Measurements from ENCODE around the gene TRIM17. TPM values are rescaled to one million over a fixed set of nuclear protein-coding genes. Genes with fewer than 3 reads are reported as not detected.

TRIM17 gene
- total and polyA plus RNA-seq, 2 donors from 2014 or later, result 1.3 to 6.5 TPM

DNA sequence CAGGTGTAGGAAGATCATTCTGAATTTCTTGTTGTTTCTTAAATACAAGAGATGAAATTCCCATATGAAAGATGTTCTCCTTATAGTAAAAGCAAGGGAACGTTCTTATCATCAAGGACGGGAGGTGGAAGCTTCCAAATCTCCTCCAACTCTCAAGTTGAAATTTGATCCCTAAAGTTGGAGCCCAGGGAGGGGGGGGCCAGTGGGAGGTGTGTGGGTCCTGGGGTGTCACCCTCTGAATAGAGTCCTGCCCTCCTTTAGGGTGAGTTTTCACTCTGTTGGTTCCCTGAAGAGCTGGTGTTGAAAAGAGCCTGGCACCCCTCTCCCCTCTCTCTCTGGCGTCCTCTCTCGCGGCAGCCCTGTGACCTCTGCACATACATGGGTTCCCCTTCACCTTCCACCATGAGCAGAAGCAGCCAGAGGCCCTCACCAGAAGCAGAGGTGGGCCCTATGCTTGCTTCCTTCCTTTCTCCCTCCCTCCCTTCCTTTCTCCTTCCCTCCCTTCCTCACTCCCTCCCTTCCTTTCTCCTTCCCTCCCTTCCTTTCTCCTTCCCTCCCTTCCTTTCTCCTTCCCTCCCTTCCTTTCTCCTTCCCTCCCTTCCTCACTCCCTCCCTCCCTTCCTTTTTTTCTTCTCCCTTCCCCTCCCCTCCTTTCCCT, 10.0 kb upstream of the TRIM17 start:
- intact Hi-C loops (cut with DNase I), result no loop called here
- Histone ChIP-seq H3K4me3 (ENCODE audit: low read length in 3 of 3) (no peak overlapping the region), H3K9me3 (ENCODE audit: control insufficient read depth in 2 of 3, insufficient read depth in 1 of 3, low read length in 3 of 3) (no peaks in the 10 kb centered on the region), H3K9ac (ENCODE audit: low read length in 3 of 3) (no peak overlapping the region), H3K27me3 (ENCODE audit: control insufficient read depth, insufficient read depth, low read length) (no peaks in the 10 kb centered on the region), H3K36me3 (ENCODE audit: control insufficient read depth in 2 of 3, insufficient read depth in 3 of 3, low read length in 3 of 3) (no peaks in the 10 kb centered on the region), H3K27ac (ENCODE audit: low read depth in 2 of 2, low read length in 2 of 2) (no peak overlapping the region), H3K4me1 (ENCODE audit: control insufficient read depth in 2 of 3, insufficient read depth in 2 of 3, low read depth in 1 of 3, low read length in 3 of 3) (no peaks in the 10 kb centered on the region)
- FAIRE-seq, result no peak
- no peak for TF ChIP-seq CTCF (IDR thresholded peaks at IDR 0.05; ENCODE audit: borderline replicate concordance, extremely low read depth, insufficient read depth)
- no peak for DNase-seq

DNA sequence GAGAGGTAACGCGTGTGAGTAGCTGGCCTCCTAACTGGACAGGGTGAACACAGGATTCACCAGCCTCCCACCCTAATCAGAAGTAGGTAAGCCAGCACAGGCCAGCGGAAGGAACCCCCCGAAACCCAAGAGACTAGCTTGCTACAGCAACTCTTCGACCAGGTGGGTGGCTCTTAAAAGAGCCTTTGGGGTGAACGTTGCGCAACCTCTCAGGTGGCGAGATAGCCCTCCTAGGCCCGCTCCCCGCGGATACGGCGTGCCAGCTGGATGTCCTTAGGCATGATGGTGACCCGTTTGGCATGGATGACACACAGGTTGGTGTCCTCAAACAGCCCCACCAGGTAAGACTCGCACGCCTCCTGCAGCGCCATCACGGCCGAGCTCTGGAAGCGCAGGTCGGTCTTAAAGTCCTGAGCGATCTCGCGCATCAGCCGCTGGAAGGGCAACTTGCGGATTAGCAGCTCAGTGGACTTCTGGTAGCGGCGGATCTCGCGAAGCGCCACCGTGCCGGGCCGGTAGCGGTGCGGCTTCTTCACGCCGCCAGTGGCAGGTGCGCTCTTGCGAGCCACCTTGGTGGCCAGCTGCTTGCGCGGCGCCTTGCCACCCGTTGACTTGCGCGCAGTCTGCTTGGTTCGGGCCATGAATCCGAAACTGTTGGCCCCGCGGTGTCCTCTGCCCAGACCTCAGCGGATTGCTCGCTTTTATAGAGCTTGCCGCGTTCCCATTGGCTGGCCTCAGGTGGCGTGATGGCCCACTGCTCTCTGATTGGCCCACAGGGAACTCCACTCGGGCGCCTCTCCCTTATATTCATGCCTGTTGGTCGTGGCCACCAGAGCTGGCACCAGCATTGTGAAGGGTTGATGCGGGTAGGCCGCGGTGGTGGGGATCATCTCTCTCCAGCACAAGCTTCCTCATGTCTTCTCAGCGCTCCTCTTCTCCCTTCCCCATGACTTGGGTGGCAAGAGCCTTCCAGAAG, 8.3 kb upstream of the TRIM17 start:
- no peak for TF ChIP-seq CTCF (IDR thresholded peaks at IDR 0.05; ENCODE audit: borderline replicate concordance, extremely low read depth, insufficient read depth)
- DNase-seq (no peak), FAIRE-seq (no peak)
- intact Hi-C loops (cut with DNase I), result no loop called here
- no peak overlapping the region for H3K9ac ChIP-seq (ENCODE audit: low read length in 3 of 3)
- no peaks in the 10 kb centered on the region for H3K9me3 ChIP-seq (ENCODE audit: control insufficient read depth in 2 of 3, insufficient read depth in 1 of 3, low read length in 3 of 3)
- no peaks in the 10 kb centered on the region for H3K4me1 ChIP-seq (ENCODE audit: control insufficient read depth in 2 of 3, insufficient read depth in 2 of 3, low read depth in 1 of 3, low read length in 3 of 3)
- no peaks in the 10 kb centered on the region for H3K36me3 ChIP-seq (ENCODE audit: control insufficient read depth in 2 of 3, insufficient read depth in 3 of 3, low read length in 3 of 3)
- no peak overlapping the region for H3K4me3 ChIP-seq (ENCODE audit: low read length in 3 of 3)
- H3K27ac ChIP-seq (ENCODE audit: low read depth in 2 of 2, low read length in 2 of 2), result no peak overlapping the region
- no peaks in the 10 kb centered on the region for H3K27me3 ChIP-seq (ENCODE audit: control insufficient read depth, insufficient read depth, low read length)

DNA sequence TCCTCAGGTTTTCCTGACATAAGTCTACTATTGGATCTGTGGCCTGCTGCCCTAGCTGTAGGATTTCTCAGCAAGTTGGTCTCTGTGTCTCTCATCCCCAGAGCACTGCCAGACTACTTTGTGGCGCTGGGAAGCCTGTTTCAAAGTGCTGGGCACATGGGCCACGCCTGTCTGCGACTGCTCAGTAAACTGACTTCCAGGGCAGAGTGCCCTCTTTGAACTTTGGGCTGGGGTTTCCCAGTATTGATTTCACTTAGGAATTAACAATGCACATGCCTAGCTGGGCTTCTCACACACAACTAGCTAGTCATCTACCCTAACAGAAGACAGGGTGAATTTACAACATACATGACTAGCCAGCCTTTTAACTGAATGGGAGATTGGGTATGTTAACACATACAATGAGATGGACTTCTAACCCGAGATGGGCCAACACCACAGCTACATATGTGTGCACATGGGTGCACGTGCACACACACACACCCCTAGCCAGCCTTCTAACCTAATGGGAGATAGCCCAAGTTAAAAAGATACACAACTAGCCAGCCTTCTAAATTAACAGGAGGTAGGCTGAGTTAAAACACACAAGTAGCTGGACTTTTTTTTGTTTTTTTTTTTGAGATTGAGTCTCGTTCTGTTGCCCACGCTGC, 6.9 kb upstream of the TRIM17 start:
- intact Hi-C loops (cut with DNase I), result no loop called here
- Histone ChIP-seq H3K27ac (ENCODE audit: low read depth in 2 of 2, low read length in 2 of 2) (no peak overlapping the region), H3K4me3 (ENCODE audit: low read length in 3 of 3) (no peak overlapping the region), H3K9ac (ENCODE audit: low read length in 3 of 3) (no peak overlapping the region), H3K9me3 (ENCODE audit: control insufficient read depth in 2 of 3, insufficient read depth in 1 of 3, low read length in 3 of 3) (no peaks in the 10 kb centered on the region), H3K36me3 (ENCODE audit: control insufficient read depth in 2 of 3, insufficient read depth in 3 of 3, low read length in 3 of 3) (no peaks in the 10 kb centered on the region), H3K4me1 (ENCODE audit: control insufficient read depth in 2 of 3, insufficient read depth in 2 of 3, low read depth in 1 of 3, low read length in 3 of 3) (no peaks in the 10 kb centered on the region), H3K27me3 (ENCODE audit: control insufficient read depth, insufficient read depth, low read length) (no peaks in the 10 kb centered on the region)
- DNase-seq (no peak), FAIRE-seq (no peak)
- TF ChIP-seq CTCF (IDR thresholded peaks at IDR 0.05; ENCODE audit: borderline replicate concordance, extremely low read depth, insufficient read depth), result no peak
